Measurements from ENCODE around the gene NRARP. TPM values are rescaled to one million over a fixed set of nuclear protein-coding genes. Genes with fewer than 3 reads are reported as not detected.
"Not testable (repeated sequence)": the region's sequence is repeated elsewhere in the genome, so short reads cannot be mapped to it uniquely, and the experiment has no call there.

Gene NRARP
- total RNA-seq, 1 donor from 2014 or later = 11.7 TPM

GRCh38 chr9:137269231-137269772 lies 32.8 kb downstream of the NRARP start:
- DNase-seq (ENCODE audit: low spot score) = no peak
- intact Hi-C loops (cut with DNase I) = no loop called here

GRCh38 chr9:137268538-137269201 lies 33.4 kb downstream of the NRARP start:
- DNase-seq (ENCODE audit: low spot score) = no peak
- intact Hi-C loops (cut with DNase I) = no loop called here

GRCh38 chr9:137267933-137268355 lies 34.1 kb downstream of the NRARP start:
- no peak for DNase-seq (ENCODE audit: low spot score)

GRCh38 chr9:137266585-137267453 lies 35.3 kb downstream of the NRARP start:
- DNase-seq (ENCODE audit: low spot score) = no peak
- intact Hi-C loops (cut with DNase I) = no loop called here

More at GRCh38 chr9:137267933-137268355, 34.1 kb downstream of the NRARP start:
- intact Hi-C loops (cut with DNase I) = no loop called here

GRCh38 chr9:137266162-137266527 lies 35.9 kb downstream of the NRARP start:
- intact Hi-C loops (cut with DNase I) = no loop called here
- no peak for DNase-seq (ENCODE audit: low spot score)

GRCh38 chr9:137265496-137266161 lies 36.4 kb downstream of the NRARP start:
- intact Hi-C loops (cut with DNase I) = no loop called here
- no peak for DNase-seq (ENCODE audit: low spot score)

- intact Hi-C loops (cut with DNase I) = no loop called here
- DNase-seq (ENCODE audit: low spot score) = no peak
Measured at GRCh38 chr9:137264067-137264466, 38.0 kb downstream of the NRARP start.

GRCh38 chr9:137263506-137263905 lies 38.6 kb downstream of the NRARP start:
- DNase-seq (ENCODE audit: low spot score) = no peak

GRCh38 chr9:137262909-137263285 lies 39.2 kb downstream of the NRARP start:
- intact Hi-C loops (cut with DNase I) = no loop called here
- no peak for DNase-seq (ENCODE audit: low spot score)

More at GRCh38 chr9:137263506-137263905, 38.6 kb downstream of the NRARP start:
- intact Hi-C loops (cut with DNase I) = no loop called here

- intact Hi-C loops (cut with DNase I); DNase-seq (ENCODE audit: low spot score): not testable (repeated sequence)
Measured at GRCh38 chr9:137262173-137262908, 39.7 kb downstream of the NRARP start.

GRCh38 chr9:137256856-137257255 lies 45.2 kb downstream of the NRARP start:
- DNase-seq (ENCODE audit: low spot score) = no peak
- intact Hi-C loops (cut with DNase I) = no loop called here

- intact Hi-C loops (cut with DNase I) = no loop called here
- no peak for DNase-seq (ENCODE audit: low spot score)
Measured at GRCh38 chr9:137256362-137256761, 45.7 kb downstream of the NRARP start.

- DNase-seq (ENCODE audit: low spot score) = no peak
- intact Hi-C loops (cut with DNase I) = loop anchor here (1.0 to 2.0 kb wide), 2 partner anchors 15 to 32 kb away; partner anchors contain the start of gene TUBB4B
Measured at GRCh38 chr9:137255448-137256114, 46.5 kb downstream of the NRARP start.

GRCh38 chr9:137254624-137255447 lies 47.2 kb downstream of the NRARP start, which contains the start of gene NELFB:
TSS of gene NELFB (plus strand) at chr9:137255327.
- intact Hi-C loops (cut with DNase I) = loop anchor here (1.0 to 2.0 kb wide), 2 partner anchors 14 to 32 kb away; partner anchors contain the start of gene TUBB4B
- peak; percentile 98 for DNase-seq (ENCODE audit: low spot score)

- intact Hi-C loops (cut with DNase I) = loop anchor here (2.0 kb wide), 1 partner anchor 13 kb away; the partner anchor contains the start of gene TUBB4B
- no peak for DNase-seq (ENCODE audit: low spot score)
Measured at GRCh38 chr9:137253717-137254623, 48.1 kb downstream of the NRARP start.

GRCh38 chr9:137252555-137253506 lies 49.2 kb downstream of the NRARP start:
- no peak for DNase-seq (ENCODE audit: low spot score)
- intact Hi-C loops (cut with DNase I) = no loop called here
